ENCODE measurements around the gene ACTR8.

The ACTR8 gene

GRCh38 chr3:53863145-53863544 is 18.8 kb downstream of the ACTR8 start:
- no peak for DNase-seq

GRCh38 chr3:53862241-53862640 is 19.7 kb downstream of the ACTR8 start:
- no peak for DNase-seq

- no peak for DNase-seq
Measured at GRCh38 chr3:53860196-53860595, 21.8 kb downstream of the ACTR8 start.

- no peak for DNase-seq
Measured at GRCh38 chr3:53859178-53859577, 22.8 kb downstream of the ACTR8 start.

- DNase-seq, result no peak
Measured at GRCh38 chr3:53858096-53858741, 23.7 kb downstream of the ACTR8 start.

GRCh38 chr3:53856964-53857363 is 25.0 kb downstream of the ACTR8 start:
- DNase-seq, result no peak

GRCh38 chr3:53850895-53851294 is 31.1 kb downstream of the ACTR8 start:
- no peak for DNase-seq

GRCh38 chr3:53849916-53850315 is 32.0 kb downstream of the ACTR8 start:
- no peak for DNase-seq

GRCh38 chr3:53846851-53847155 is 35.1 kb downstream of the ACTR8 start:
- DNase-seq, result no peak

- DNase-seq, result no peak
Measured at GRCh38 chr3:53846134-53846850, 35.7 kb downstream of the ACTR8 start, which contains the start of the genes CHDH and IL17RB. TSS of gene CHDH (minus strand) at chr3:53846419. CDS start at chr3:53824008, 22,411 bp downstream. TSS of gene IL17RB (plus strand) at chr3:53846568. CDS start at chr3:53846589, 21 bp downstream.

- DNase-seq, result no peak
Measured at GRCh38 chr3:53845881-53846133, 36.1 kb downstream of the ACTR8 start.

GRCh38 chr3:53845103-53845880 is 36.7 kb downstream of the ACTR8 start:
- DNase-seq, result no peak

GRCh38 chr3:53844262-53845102 is 37.5 kb downstream of the ACTR8 start:
- DNase-seq, result no peak

GRCh38 chr3:53843195-53844177 is 38.5 kb downstream of the ACTR8 start:
- no peak for DNase-seq

- no peak for DNase-seq
Measured at GRCh38 chr3:53842436-53843194, 39.3 kb downstream of the ACTR8 start.

- DNase-seq, result no peak
Measured at GRCh38 chr3:53841296-53841695, 40.7 kb downstream of the ACTR8 start.

- DNase-seq, result no peak
Measured at GRCh38 chr3:53837331-53837730, 44.6 kb downstream of the ACTR8 start.

GRCh38 chr3:53836084-53836872 is 45.7 kb downstream of the ACTR8 start:
- no peak for DNase-seq

GRCh38 chr3:53835257-53835656 is 46.7 kb downstream of the ACTR8 start:
- DNase-seq, result no peak

GRCh38 chr3:53834429-53835095 is 47.4 kb downstream of the ACTR8 start:
- no peak for DNase-seq

Measured in effector CD8-positive, alpha-beta T cell (primary cell).